Endometrial microvascular endothelial cells (primary cell): ENCODE data around the gene PFKFB2. TPM values are rescaled to one million over a fixed set of nuclear protein-coding genes. Genes with fewer than 3 reads are reported as not detected.

Experiments
- in situ Hi-C: cut with HindIII; loops from 2 replicates; pipeline ENCODE4 v1.10.0; 2017; ENCODE audit warnings: low sequenced_read_pairs, low pct_unique_long_range_greater_than_20kb; ENCODE audit errors: inconsistent ontology term
- total RNA-seq: library from RNA; depleted of rRNA; stranded (reverse); fragments of >200 nt; gene quantifications from one replicate; pipeline ENCODE4 v1.2.3, GENCODE V29; 2015; ENCODE audit errors: inconsistent ontology term

Gene PFKFB2
- total RNA-seq, 1 donor from 2014 or later = 0.09 TPM

GRCh38 chr1:207077470-207078377 lies 24.6 kb downstream of the PFKFB2 start:
- in situ Hi-C loops = no loop called here

GRCh38 chr1:207078578-207079132 lies 25.6 kb downstream of the PFKFB2 start:
- in situ Hi-C loops = no loop called here

- in situ Hi-C loops = no loop called here
Measured at GRCh38 chr1:207079706-207080241, 26.7 kb downstream of the PFKFB2 start.

GRCh38 chr1:207081088-207081487 lies 28.0 kb downstream of the PFKFB2 start:
- in situ Hi-C loops = no loop called here

DNA sequence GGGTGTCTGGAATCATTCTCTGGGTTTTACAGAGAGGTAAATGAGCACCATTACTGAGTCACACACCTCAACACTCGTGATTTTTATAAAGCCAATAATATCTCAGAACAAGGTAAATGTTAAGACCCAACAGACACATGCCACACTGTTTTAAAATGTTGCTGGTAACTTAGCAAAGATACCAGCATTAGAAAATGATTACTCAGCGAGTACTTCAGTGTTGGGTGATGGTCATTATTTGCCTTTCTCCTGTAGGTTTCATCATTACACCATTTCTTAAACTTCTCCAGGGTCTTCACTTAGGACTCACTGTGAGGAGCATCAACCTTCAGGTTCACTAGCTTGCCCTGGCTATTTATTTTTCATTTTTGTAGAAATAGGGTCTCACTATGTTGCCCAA lies 28.7 kb downstream of the PFKFB2 start:
- in situ Hi-C loops = no loop called here

DNA sequence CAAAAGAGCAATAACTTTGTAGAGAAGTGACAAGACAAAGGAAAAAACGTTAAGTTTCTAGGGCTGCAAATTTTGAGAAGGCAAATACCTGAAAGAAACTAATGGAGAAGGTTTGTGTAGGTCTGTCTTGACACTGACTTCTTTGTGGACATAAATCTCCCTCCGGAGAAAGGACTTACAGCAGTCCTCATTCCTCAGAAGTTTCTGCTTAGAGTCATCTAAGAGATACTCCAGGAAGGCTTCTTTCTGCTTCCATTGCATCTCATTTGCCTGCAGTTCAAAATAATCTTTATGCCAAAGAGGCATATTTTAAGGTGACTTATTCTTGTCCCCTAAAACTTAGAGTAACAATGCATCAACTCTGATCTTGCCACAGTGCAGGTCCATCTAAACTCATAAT lies 31.2 kb downstream of the PFKFB2 start:
- in situ Hi-C loops = no loop called here

- in situ Hi-C loops = no loop called here
Measured at GRCh38 chr1:207084701-207085180, 31.7 kb downstream of the PFKFB2 start.

- in situ Hi-C loops = no loop called here
Measured at GRCh38 chr1:207085887-207086286, 32.8 kb downstream of the PFKFB2 start.

DNA sequence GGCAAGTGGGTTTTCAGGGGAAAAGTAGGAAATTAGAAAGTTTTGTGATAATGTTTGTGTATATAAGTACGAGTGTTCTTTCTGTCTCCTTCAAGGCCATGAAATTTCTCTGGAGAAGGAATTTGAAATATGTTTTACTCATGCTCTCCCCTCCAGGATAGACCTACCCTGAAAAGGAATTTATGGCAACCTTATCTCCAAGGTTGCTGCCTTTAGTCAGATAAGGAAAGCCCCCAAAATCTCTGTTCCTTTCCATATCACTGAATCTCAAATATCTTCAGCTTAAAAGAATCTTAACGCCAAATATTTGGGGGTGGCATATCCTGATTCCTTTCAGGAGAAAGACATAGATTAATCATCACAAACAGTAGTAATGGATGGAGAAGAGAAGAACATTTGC lies 35.1 kb downstream of the PFKFB2 start:
- in situ Hi-C loops = no loop called here

- in situ Hi-C loops = no loop called here
Measured at GRCh38 chr1:207088701-207089626, 35.9 kb downstream of the PFKFB2 start, which contains the start of gene C4BPB. Gene C4BPB (plus strand): TSS chr1:207088860. CDS start chr1:207089532, 672 bp downstream.

- in situ Hi-C loops = no loop called here
Measured at GRCh38 chr1:207089627-207090355, 36.7 kb downstream of the PFKFB2 start.

GRCh38 chr1:207091200-207091908 lies 38.3 kb downstream of the PFKFB2 start:
- in situ Hi-C loops = no loop called here

GRCh38 chr1:207093944-207094343 lies 40.9 kb downstream of the PFKFB2 start:
- in situ Hi-C loops = no loop called here

DNA sequence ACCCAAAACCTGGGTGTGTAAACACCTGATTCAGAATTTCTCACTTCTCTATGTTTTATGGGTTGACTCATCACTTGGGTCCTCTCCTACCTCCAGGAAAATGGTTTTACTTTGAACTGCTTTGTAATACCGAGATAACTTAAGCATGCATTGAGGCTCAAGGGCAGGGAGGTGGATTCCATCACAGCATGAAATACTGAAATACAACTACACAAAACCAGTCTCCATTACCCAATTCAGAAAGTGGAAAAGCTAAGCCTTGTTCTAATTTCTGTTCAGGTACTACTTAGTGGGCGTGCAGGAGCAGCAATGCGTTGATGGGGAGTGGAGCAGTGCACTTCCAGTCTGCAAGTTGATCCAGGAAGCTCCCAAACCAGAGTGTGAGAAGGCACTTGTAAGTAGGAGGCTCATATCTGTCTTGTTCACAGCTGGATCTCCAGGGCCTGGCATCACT lies 44.8 kb downstream of the PFKFB2 start:
- in situ Hi-C loops = no loop called here

DNA sequence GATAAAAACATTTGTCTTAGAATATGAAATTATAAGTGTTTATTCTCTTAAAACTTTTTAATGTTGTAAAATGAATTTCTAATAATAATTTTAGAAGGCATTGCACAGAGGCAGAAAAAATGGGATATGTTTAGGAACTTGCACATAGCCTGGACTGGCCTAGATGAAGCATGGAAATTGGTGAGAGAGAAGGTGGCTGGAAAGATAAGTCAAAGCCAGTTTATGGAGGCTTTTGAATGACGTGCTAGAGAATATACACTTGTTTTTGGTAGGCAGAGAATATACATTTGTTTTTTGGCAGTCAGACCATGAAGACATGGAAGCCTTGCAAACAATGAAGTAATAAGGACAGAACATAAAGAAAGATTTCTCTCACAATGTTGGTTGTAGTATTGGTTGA lies 48.6 kb downstream of the PFKFB2 start:
- in situ Hi-C loops = no loop called here

DNA sequence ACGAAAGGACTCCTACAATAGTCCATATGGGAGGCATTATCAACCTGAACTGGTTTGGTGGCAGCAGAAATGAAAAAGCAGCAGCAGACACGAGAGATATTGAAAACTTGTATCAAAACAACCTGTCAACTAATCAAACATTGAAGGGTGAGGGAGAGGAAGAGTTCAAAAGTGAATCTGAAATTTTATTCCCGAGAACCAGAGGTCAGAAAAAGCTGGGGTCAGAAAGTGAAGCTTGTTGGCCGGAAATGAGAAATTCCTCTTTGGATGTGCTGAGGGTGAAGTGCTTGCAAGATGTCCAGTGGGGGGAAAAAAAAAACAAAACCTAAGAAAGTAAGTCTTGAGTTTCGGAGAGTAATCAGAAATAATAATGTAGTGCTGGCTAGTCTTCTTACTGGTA lies 49.1 kb downstream of the PFKFB2 start:
- in situ Hi-C loops = no loop called here

GRCh38 chr1:207102659-207103058 lies 49.6 kb downstream of the PFKFB2 start:
- in situ Hi-C loops = no loop called here
